BJ (cell line): Measurements from ENCODE around the gene DNAJC8. TPM values are rescaled to one million over a fixed set of nuclear protein-coding genes. Genes with fewer than 3 reads are reported as not detected.

Source experiments
- CTCF ChIA-PET: fragments of 350-600 bp; formaldehyde crosslinking; extraction: SDS; loops from one replicate; lab custom pipeline; 2021; ENCODE audit warnings: antibody characterized with exemption, inconsistent platforms; lab: Yijun Ruan, JAX
- POLR2A ChIA-PET: fragments of 300-600 bp; sonication (Branson Sonifier 250); formaldehyde crosslinking; extraction: SDS; loops from one replicate; lab custom pipeline; 2021; ENCODE audit warnings: antibody characterized with exemption; lab: Charles Lee
- DNase-seq: peaks from one replicate; pipeline ENCODE4 v3.0.0-alpha.2; 2011; ENCODE audit warnings: low read depth
- H3K27me3 ChIP-seq: 2 replicates; pipeline ENCODE4 v1.6.0; 2011; ENCODE audit warnings: low read length; ENCODE audit not compliant: control insufficient read depth, insufficient read depth
- H3K36me3 ChIP-seq: 2 replicates; pipeline ENCODE4 v1.5.1; 2011; ENCODE audit warnings: low read length; ENCODE audit not compliant: control insufficient read depth, insufficient read depth
- H3K4me3 ChIP-seq: 2 replicates; pipeline ENCODE4 v1.5.1; 2011; ENCODE audit warnings: low read depth, mild to moderate bottlenecking, control low read depth, low read length
- polyA plus RNA-seq: library from polyadenylated mRNA; depleted of rRNA; stranded (reverse); fragments of >200 nt; gene quantifications from 2 replicates; pipeline ENCODE4 v1.2.3, GENCODE V29; 2011
- TF ChIP-seq, protein P1 (sequence below): IDR thresholded peaks from 2 replicates; pipeline ENCODE4 v1.5.1; 2011; ENCODE audit warnings: low read depth, mild to moderate bottlenecking, control low read depth, inconsistent platforms, low read length, moderate library complexity; ENCODE audit not compliant: insufficient read depth

DNAJC8 gene
- polyA plus RNA-seq, 1 experiment: 49.1 TPM

DNA sequence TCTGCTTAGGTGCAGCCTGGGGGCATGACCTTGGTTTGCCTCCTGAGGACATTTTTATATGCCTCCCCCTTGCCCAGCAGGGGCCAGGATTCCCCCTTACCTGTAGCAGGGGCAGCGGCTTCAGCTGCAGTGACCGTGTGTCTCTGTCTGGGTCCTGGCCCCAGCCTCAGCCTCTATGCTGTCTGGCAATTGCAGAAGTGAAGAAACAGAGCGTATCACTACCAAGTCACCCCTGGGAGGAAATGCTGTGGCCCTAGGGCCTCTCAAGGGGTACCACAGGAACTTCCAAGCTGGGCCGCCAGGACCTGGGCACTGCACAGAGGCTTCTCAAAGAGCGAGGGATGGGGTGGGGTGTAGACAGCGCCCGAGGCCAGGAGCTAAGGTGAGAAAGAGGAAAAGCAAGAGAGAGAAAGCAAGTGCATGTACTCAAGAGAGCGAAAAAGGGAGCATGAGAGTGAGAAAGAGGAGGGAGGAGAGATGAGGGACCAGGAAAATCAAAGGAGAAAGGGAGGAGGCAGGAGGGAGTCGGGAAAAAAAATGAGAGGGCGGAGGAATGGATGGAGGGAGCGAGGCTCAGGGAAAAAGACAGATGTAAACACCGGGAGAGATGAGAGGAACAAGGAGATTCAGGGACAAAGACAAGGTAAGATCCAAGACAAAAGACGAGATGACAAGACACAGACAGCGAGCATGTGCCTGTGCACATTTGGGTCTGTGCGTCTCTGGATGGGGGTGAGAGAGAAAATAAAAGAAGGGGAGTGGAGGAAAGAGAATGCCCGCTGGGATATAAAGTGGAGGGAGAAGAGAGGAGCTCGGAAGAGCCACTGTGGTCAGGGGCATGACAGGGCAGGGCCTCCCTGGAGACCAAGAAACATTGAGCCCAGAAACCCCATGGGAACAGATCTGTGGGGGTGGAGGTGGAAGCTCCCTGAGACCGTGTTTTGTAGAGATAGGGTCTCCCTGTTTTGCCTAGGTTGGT, 56.0 kb downstream of the DNAJC8 start, which contains the start of gene PTAFR:
PTAFR (minus strand) TSS at position 199 of the 979 bp plus-strand sequence. CDS start 25,669 bp downstream, outside the sequence.
- CTCF ChIA-PET: interaction anchor here (0.6 to 1.2 kb wide), 2 partner anchors 19 to 85 kb away, joined by 3 to 4 read pairs; no protein-coding TSS in a partner anchor
- no peak for DNase-seq

DNA sequence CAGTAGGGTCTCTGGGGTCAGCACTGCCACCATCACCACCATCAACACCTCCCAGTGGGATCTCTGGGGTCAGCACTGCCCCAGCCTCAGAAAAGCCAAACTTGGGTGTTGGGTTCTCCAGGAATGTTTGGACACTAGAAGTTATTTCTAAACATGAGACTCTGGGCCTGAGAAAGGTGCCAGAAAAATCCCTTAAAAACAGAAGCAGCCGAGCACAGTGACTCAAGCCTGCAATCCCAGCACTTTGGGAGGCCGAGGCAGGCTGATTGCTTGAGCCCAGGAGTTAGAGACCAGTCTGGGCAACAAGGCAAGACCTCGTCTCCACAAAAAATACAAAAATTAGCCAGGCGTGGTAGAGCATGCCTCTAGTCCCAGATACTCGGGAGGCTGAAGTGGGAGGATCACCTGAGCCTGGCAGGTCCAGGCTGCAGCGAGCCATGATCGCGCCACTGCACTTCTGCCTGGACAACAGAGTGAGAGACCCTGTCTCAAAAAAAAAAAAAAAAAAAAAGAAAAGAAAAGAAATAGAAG, 56.8 kb downstream of the DNAJC8 start:
- POLR2A ChIA-PET: no interaction called here
- TF ChIP-seq, protein P1, sequence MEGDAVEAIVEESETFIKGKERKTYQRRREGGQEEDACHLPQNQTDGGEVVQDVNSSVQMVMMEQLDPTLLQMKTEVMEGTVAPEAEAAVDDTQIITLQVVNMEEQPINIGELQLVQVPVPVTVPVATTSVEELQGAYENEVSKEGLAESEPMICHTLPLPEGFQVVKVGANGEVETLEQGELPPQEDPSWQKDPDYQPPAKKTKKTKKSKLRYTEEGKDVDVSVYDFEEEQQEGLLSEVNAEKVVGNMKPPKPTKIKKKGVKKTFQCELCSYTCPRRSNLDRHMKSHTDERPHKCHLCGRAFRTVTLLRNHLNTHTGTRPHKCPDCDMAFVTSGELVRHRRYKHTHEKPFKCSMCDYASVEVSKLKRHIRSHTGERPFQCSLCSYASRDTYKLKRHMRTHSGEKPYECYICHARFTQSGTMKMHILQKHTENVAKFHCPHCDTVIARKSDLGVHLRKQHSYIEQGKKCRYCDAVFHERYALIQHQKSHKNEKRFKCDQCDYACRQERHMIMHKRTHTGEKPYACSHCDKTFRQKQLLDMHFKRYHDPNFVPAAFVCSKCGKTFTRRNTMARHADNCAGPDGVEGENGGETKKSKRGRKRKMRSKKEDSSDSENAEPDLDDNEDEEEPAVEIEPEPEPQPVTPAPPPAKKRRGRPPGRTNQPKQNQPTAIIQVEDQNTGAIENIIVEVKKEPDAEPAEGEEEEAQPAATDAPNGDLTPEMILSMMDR: no peak
- CTCF ChIA-PET: no interaction called here

More for the DNA sequence above, 56.0 kb downstream of the DNAJC8 start, which contains the start of gene PTAFR:
- no peak within 1 kb of the TSS for H3K4me3 ChIP-seq
- H3K27me3 ChIP-seq: 0 out of 2 replicates have a peak, but pooled peaks cover 2% of the 10 kb centered on the region
- no peaks in the 10 kb centered on the region for H3K36me3 ChIP-seq
- POLR2A ChIA-PET: no interaction called here
- TF ChIP-seq, protein P1: no peak

DNA sequence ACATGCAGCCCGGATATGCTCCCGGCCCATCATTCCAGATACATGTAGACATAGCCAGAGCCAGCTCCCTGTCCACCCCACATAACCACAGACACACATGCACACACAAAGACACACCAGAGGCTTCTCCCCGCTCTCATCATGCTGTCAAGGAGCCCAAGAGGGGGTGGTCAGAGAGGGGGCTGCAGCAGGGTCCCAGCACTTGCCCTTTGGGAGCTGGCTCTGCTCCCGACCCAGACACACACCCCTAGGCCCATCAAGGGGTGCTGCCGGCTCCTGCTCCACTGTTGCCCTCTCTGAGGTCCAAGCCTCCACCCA, 58.9 kb downstream of the DNAJC8 start:
- Histone ChIP-seq H3K36me3 (no peaks in the 10 kb centered on the region), H3K4me3 (no peak overlapping the region), H3K27me3 (0 out of 2 replicates have a peak, but pooled peaks cover 2% of the 10 kb centered on the region)
- ChIA-PET POLR2A (no interaction called here), CTCF (no interaction called here)
- DNase-seq: no peak
- TF ChIP-seq, protein P1: no peak

More for the DNA sequence above, 56.8 kb downstream of the DNAJC8 start:
- no peaks in the 10 kb centered on the region for H3K36me3 ChIP-seq
- no peak overlapping the region for H3K4me3 ChIP-seq
- H3K27me3 ChIP-seq: 0 out of 2 replicates have a peak, but pooled peaks cover 2% of the 10 kb centered on the region
- no peak for DNase-seq

DNA sequence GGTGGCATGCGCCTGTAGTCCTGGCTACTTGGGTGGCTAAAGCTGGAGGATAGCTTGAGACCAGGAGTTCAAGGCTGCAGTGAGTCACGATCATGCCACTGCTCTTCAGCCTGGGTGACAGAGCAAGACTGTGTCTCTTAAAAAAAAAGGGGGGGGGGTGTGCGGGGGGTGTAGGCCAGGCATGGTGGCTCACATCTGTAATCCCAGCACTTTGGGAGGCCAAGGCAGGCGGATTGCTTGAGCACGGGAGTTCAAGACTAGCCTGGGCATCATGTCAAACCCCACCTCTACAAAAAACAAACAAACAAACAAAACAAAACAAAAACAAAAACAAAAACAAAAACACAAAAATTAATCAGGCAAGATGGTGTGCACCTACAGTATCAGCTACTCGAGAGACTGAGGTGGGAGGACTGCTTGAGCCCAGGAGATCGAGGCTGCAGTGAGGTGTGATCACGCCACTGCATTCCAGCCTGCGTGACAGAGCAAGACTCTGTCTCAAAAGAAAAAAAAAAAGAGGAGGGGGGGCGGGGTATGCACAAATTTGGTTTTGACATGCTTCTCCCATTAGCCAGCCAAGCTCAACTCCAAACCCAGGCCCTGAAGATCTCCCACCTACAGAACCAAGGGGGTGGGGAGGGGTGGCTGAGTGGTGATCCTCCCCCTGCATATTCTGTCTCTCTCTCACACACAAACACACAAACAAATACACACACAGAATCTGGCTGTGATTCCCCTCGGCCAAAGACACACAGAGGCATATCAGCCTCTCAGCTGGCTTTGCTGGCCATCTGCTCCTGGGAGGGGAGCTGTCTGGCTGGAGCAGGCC, 59.5 kb downstream of the DNAJC8 start:
- CTCF ChIA-PET: interaction anchor here (1.1 to 1.4 kb wide), 3 partner anchors 10 to 82 kb away, joined by 4 to 6 read pairs (median 5); no protein-coding TSS in a partner anchor
- Histone ChIP-seq H3K27me3 (0 out of 2 replicates have a peak, but pooled peaks cover 2% of the 10 kb centered on the region), H3K36me3 (no peaks in the 10 kb centered on the region), H3K4me3 (no peak overlapping the region)
- TF ChIP-seq, protein P1: no peak
- DNase-seq: no peak
- POLR2A ChIA-PET: no interaction called here
